Sigmoid colon (tissue), 7 donors: Measurements from ENCODE around the gene CASZ1. TPM values are rescaled to one million over a fixed set of nuclear protein-coding genes. Genes with fewer than 3 reads are reported as not detected.
A peak's percentile ranks its signal among the peaks of the same experiment; 100 is the strongest.

Experiments used
- DNase-seq: peaks from one replicate; pipeline ENCODE4 v3.0.0-alpha.2; 2019
- H3K27ac ChIP-seq, 4 donors: fragments of 200-600 bp; sonication (generic); one replicate each; pipeline ENCODE4 v1.5.1; 2016 to 2019; ENCODE audit warnings: mild to moderate bottlenecking in 1 of 4
- H3K27me3 ChIP-seq, 3 donors: fragments of 200-600 bp; sonication (generic); one replicate each; pipeline ENCODE4 v1.5.1; 2019; ENCODE audit warnings: mild to moderate bottlenecking in 1 of 3
- H3K36me3 ChIP-seq, 4 donors: fragments of 200-600 bp; sonication (generic); one replicate each; pipeline ENCODE4 v1.5.1; 2016 to 2019
- H3K4me1 ChIP-seq, 4 donors: fragments of 200-600 bp; sonication (generic); one replicate each; pipeline ENCODE4 v1.5.1; 2017 to 2019
- H3K4me3 ChIP-seq, 4 donors: fragments of 200-600 bp; sonication (generic); one replicate each; pipeline ENCODE4 v1.5.1; 2017 to 2019; ENCODE audit warnings: mild to moderate bottlenecking in 2 of 4, moderate library complexity in 1 of 4
- H3K9me3 ChIP-seq, 4 donors: fragments of 200-600 bp in 3 of 4; sonication (generic) in 3 of 4; one replicate each; pipeline versions ENCODE4 v1.5.1 to v1.6.1; 2013 to 2019
- EP300 ChIP-seq, 4 donors: sonication (generic); formaldehyde crosslinking; IDR thresholded peaks; one replicate each; pipeline ENCODE4 v1.6.1; 2017; ENCODE audit warnings: antibody characterized with exemption in 4 of 4
- POLR2A ChIP-seq, 2 donors: fragments of 450-650 bp; IDR thresholded peaks; one replicate each; pipeline ENCODE4 v1.6.1; 2016; ENCODE audit warnings: antibody characterized with exemption in 2 of 2, mild to moderate bottlenecking in 2 of 2, moderate library complexity in 2 of 2
- POLR2AphosphoS5 ChIP-seq, 4 donors: sonication (generic); formaldehyde crosslinking; IDR thresholded peaks; one replicate each; pipeline ENCODE4 v1.6.1; 2017; ENCODE audit warnings: antibody characterized with exemption in 4 of 4
- WGBS, 2 donors: extraction: QIAGEN DNeasy Blood & Tissue Kit; methylation state at CpG; one replicate each; pipeline ENCODE4 v1.1.7; 2013; 5-methylcytosine and 5-hydroxymethylcytosine counted together
- intact Hi-C: fragments of 100-400 bp; cut with DNase I; formaldehyde crosslinking; loops from one replicate; pipeline ENCODE4 v1.15.1; 2023
- polyA plus RNA-seq, 3 donors: library from polyadenylated mRNA; stranded (reverse); fragments of 200-250 nt; gene quantifications; one replicate each; pipeline ENCODE4 v1.2.3, GENCODE V29; 2013
- total RNA-seq, 4 donors: library from RNA; depleted of rRNA; stranded (reverse); fragments of >200 nt; gene quantifications; one replicate each; pipeline ENCODE4 v1.1.0, GENCODE V29; 2016
- TF ChIP-seq, protein P1 (sequence below), 4 experiments: fragments of 450-650 bp in 3 of 4; fragments of 200-600 bp in 1 of 4; IDR thresholded peaks; one replicate each; pipeline ENCODE4 v1.5.1; 2016 to 2019; ENCODE audit warnings: antibody characterized with exemption in 4 of 4, mild to moderate bottlenecking in 3 of 4, moderate library complexity in 2 of 4
- donor health status: healthy with polysubstance abuse.
- donor health status: Bipolar disorder and iron deficiency.
- donor health status: healthy.

The CASZ1 gene
- total and polyA plus RNA-seq, 7 donors: 4.2 to 47.9 (median 23.6) TPM

DNA sequence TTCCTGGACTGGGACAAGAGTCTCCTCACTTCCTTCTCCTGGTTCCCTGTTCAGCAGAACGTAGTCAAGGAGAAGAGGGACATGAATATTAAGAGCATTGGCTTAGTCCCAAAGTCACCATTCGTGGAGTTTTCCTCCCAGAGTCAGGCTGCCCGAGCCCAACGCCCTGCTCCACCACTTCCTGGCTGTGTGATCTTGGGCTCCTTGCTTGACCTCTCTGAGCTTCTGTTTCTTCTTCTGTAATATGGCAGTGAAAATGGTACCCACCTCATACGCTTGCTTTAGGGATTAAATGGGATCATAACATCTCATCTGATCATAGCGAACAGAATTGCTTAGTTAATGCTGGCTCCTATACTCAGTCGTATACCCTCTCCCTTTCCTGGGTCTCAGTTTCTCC is 12.0 kb upstream of the CASZ1 start:
- Histone ChIP-seq H3K4me1 (no peaks in the 10 kb centered on the region), H3K27ac (no peak overlapping the region), H3K36me3 (no peaks in the 10 kb centered on the region), H3K9me3 (no peaks in the 10 kb centered on the region), H3K27me3 (peaks cover 0 to 8% (median 0%) of the 10 kb centered on the region in 3 donors), H3K4me3 (no peak overlapping the region)
- WGBS, 2 donors: 71 to 78% methylated on average over 7 of the region's 7 CpGs
- no peak for DNase-seq
- TF ChIP-seq POLR2A (IDR thresholded peaks at IDR 0.05) (no peak), POLR2AphosphoS5 (IDR thresholded peaks at IDR 0.05) (no peak), EP300 (IDR thresholded peaks at IDR 0.05) (no peak)
- TF ChIP-seq, protein P1, sequence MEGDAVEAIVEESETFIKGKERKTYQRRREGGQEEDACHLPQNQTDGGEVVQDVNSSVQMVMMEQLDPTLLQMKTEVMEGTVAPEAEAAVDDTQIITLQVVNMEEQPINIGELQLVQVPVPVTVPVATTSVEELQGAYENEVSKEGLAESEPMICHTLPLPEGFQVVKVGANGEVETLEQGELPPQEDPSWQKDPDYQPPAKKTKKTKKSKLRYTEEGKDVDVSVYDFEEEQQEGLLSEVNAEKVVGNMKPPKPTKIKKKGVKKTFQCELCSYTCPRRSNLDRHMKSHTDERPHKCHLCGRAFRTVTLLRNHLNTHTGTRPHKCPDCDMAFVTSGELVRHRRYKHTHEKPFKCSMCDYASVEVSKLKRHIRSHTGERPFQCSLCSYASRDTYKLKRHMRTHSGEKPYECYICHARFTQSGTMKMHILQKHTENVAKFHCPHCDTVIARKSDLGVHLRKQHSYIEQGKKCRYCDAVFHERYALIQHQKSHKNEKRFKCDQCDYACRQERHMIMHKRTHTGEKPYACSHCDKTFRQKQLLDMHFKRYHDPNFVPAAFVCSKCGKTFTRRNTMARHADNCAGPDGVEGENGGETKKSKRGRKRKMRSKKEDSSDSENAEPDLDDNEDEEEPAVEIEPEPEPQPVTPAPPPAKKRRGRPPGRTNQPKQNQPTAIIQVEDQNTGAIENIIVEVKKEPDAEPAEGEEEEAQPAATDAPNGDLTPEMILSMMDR (IDR thresholded peaks at IDR 0.05): no peak
- intact Hi-C loops: no loop called here

- intact Hi-C loops: no loop called here
These were observed 10.5 kb upstream of the CASZ1 start for GRCh38 chr1:10806966-10807365.

DNA sequence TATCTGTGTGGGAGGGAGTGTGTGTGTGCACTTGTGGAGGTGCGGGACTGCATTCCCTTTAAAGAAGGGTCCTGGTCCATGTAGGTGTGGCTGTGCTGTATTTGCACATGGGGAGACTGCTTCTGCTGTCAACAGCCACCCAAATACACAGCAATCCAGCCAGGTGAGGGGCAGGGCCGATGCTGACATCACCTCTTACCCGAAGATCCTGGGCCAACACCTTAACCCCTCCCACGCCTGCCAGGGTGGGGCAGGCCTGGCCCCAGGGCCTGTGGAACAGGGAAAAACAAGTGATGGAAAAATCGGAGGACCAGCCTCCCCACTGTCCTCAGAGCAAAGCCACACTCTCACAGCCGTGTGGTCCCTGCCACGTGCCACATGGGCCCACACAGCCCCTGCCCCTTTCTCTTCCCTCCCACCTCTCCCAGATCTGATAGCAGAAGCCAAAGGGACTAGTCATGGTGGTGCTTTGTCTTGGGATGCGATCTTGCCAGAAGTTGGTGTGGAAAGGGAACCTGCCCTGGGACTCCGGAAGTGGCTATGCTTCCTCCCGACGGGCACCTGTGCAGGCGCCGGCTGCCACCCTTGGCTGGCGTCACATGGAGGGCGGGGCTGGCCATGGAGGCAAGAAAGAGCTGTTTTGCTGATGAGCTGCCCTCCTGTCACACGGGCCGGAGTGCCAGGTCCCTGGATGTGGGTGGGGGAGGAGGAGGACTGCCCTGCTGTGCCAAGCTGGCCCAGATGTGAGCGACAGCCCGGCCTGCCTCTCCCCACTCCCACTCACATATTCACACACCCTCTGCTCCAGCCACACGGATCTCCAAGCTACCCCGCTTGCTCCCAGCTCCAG is 7.8 kb upstream of the CASZ1 start:
- Histone ChIP-seq H3K9me3 (no peaks in the 10 kb centered on the region), H3K4me3 (no peak overlapping the region), H3K4me1 (no peaks in the 10 kb centered on the region), H3K27me3 (peaks cover 0 to 2% (median 0%) of the 10 kb centered on the region in 3 donors), H3K27ac (no peak overlapping the region), H3K36me3 (no peaks in the 10 kb centered on the region)
- 16 to 58% methylated on average over 21 of the region's 21 CpGs for WGBS, 2 donors
- peak in 1 of 2 donors; percentile 35 for TF ChIP-seq POLR2A (IDR thresholded peaks at IDR 0.05)
- TF ChIP-seq EP300 (IDR thresholded peaks at IDR 0.05): no peak
- intact Hi-C loops: no loop called here
- DNase-seq: no peak

More at GRCh38 chr1:10806966-10807365, 10.5 kb upstream of the CASZ1 start:
- no peak overlapping the region for H3K27ac ChIP-seq
- DNase-seq: no peak
- WGBS, 2 donors: 91 to 94% methylated on average over 5 of the region's 5 CpGs
- TF ChIP-seq POLR2AphosphoS5 (IDR thresholded peaks at IDR 0.05): no peak
- no peak overlapping the region for H3K4me3 ChIP-seq
- H3K4me1 ChIP-seq: no peaks in the 10 kb centered on the region
- no peaks in the 10 kb centered on the region for H3K9me3 ChIP-seq
- no peaks in the 10 kb centered on the region for H3K36me3 ChIP-seq
- peaks cover 0 to 8% (median 0%) of the 10 kb centered on the region in 3 donors for H3K27me3 ChIP-seq

- Histone ChIP-seq H3K27ac (no peak overlapping the region), H3K4me3 (no peak overlapping the region), H3K4me1 (no peaks in the 10 kb centered on the region), H3K27me3 (no peaks in the 10 kb centered on the region), H3K36me3 (no peaks in the 10 kb centered on the region), H3K9me3 (no peaks in the 10 kb centered on the region)
- DNase-seq: no peak
- intact Hi-C loops: no loop called here
- 14 to 46% methylated on average over 12 of the region's 12 CpGs for WGBS, 2 donors
- TF ChIP-seq EP300 (IDR thresholded peaks at IDR 0.05) (no peak), POLR2AphosphoS5 (IDR thresholded peaks at IDR 0.05) (no peak), POLR2A (IDR thresholded peaks at IDR 0.05) (no peak)
- TF ChIP-seq, protein P1 (IDR thresholded peaks at IDR 0.05): no peak
These were observed 6.7 kb upstream of the CASZ1 start for GRCh38 chr1:10802944-10803715.

- peaks cover 0 to 6% (median 0%) of the 10 kb centered on the region in 3 donors for H3K27me3 ChIP-seq
- peaks cover 0 to 13% (median 6%) of the 10 kb centered on the region in 4 donors for H3K4me1 ChIP-seq
- no peaks in the 10 kb centered on the region for H3K36me3 ChIP-seq
- H3K9me3 ChIP-seq: no peaks in the 10 kb centered on the region
- no peak overlapping the region for H3K4me3 ChIP-seq
- intact Hi-C loops: no loop called here
- TF ChIP-seq POLR2AphosphoS5 (IDR thresholded peaks at IDR 0.05): no peak
- no peak for TF ChIP-seq EP300 (IDR thresholded peaks at IDR 0.05)
- no peak for TF ChIP-seq POLR2A (IDR thresholded peaks at IDR 0.05)
- TF ChIP-seq, protein P1 (IDR thresholded peaks at IDR 0.05): no peak
- 82 to 83% methylated on average over 3 of the region's 3 CpGs for WGBS, 2 donors
- no peak overlapping the region for H3K27ac ChIP-seq
- DNase-seq: no peak
These were observed 4.3 kb upstream of the CASZ1 start for GRCh38 chr1:10800778-10801177.
